HEK293 (cell line): ENCODE results near the gene HOXD11.

Experiments used
- CTCF ChIP-seq: fragments of 450-650 bp; formaldehyde crosslinking; IDR thresholded peaks from 2 replicates; pipeline ENCODE4 v1.5.1; 2016; ENCODE audit warnings: missing biosample characterization, missing genetic modification characterization
- TCF7L2 ChIP-seq: IDR thresholded peaks from 2 replicates; pipeline ENCODE4 v1.6.1; 2011; ENCODE audit warnings: low read depth, mild to moderate bottlenecking, inconsistent platforms, low read length, moderate library complexity, borderline replicate concordance
- TSHZ1 ChIP-seq: fragments of 450-650 bp; formaldehyde crosslinking; IDR thresholded peaks from 2 replicates; pipeline ENCODE4 v1.5.1; 2016; ENCODE audit warnings: missing biosample characterization, missing genetic modification characterization, borderline replicate concordance
- ZNF140 ChIP-seq: fragments of 450-650 bp; formaldehyde crosslinking; IDR thresholded peaks from 2 replicates; pipeline ENCODE4 v1.5.1; 2016; ENCODE audit warnings: missing biosample characterization, missing genetic modification characterization

- TF ChIP-seq ZNF140 (tag by site-specific recombination), result no peak
- no peak for TF ChIP-seq TCF7L2
- TF ChIP-seq TSHZ1 (tag by site-specific recombination), result no peak
- TF ChIP-seq CTCF (tag by site-specific recombination), result no peak
These were observed 31.0 kb upstream of the HOXD11 start for GRCh38 chr2:176076063-176076462.
